Effector CD8-positive, alpha-beta T cell (primary cell): ENCODE measurements around the gene ETS1.
A peak's percentile ranks its signal among the peaks of the same experiment; 100 is the strongest.

Experiments used
- DNase-seq: peaks from one replicate; lab custom pipeline; 2025; lab: John Stamatoyannopoulos, UW

Gene ETS1

DNA sequence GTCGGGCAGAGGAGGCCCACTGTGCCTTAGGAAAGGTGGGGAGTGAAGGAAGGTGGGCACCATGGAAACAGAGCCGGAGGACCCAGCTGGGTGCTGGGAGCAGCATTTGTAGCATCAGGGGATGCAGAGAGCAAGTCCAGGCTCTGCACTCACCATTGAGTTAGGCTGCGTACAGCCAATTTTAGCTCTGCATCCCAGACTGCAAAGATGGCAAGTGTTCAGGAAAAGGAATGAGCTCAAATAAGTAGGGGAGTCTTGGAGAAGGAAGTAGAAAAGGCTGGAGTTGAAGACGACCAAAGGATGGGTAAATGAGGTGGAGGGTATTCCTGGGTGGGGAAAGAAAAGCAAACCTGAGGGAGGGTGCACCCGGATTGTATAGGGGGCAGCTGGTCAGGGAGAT is 31.6 kb upstream of the ETS1 start:
- no peak for DNase-seq

DNA sequence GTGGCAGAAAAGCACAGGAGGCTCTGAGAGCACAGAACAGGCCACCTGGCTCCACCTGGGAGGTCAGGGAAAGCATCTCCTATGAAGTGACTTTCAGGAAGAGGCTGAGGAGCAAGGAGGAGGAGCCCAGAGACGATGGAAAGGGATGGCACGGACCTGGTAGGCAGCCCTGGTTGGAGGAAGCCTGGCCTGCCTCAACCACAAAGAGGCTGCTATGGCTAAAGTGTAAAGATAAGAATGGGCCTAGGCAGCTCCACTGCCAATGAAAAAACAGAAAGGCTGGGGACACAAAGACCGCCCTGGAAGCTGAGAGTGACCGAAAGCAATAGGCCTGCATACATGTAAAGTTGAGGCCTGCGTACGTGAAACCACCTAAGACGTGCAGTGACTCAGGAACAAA is 31.2 kb upstream of the ETS1 start:
- DNase-seq = no peak

DNA sequence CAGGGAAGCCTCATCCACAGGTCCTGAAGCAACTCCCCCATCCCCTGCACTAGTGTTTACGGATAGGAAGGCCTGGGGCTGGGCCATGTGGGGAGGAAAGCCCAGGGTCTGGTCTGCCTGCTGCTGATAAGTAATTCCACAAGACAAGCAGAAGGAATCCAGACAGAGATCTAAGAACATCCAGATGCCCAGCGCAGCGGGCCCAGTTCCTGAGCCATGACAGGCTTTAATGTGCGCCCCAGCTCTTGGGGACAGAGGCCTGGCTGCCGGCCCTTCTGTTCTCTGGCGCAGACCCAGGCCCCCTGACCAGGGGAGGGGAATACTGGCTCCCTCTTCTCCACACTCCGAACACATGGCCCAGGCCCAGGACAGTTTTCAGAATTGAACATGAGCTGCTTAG is 28.8 kb upstream of the ETS1 start:
- DNase-seq = no peak

DNA sequence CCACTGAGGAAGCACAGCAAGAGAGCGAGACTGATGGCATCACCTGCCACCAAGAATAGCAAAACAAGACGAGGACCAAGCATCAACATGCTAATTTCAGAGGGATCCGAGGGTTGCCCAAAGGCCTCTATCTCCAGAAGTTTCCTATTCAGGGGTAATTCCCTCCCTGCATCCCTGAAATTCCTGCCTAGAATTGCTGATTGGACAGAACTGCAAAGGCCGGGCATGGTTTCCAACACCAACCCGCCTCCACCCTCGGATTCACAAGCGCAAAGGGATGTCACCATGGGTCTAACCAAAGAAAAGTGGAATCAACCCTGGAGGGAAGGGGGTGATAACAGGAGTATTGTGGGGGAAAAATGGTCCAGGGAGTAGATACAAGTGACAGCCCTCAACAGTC is 28.3 kb upstream of the ETS1 start:
- DNase-seq = no peak

DNA sequence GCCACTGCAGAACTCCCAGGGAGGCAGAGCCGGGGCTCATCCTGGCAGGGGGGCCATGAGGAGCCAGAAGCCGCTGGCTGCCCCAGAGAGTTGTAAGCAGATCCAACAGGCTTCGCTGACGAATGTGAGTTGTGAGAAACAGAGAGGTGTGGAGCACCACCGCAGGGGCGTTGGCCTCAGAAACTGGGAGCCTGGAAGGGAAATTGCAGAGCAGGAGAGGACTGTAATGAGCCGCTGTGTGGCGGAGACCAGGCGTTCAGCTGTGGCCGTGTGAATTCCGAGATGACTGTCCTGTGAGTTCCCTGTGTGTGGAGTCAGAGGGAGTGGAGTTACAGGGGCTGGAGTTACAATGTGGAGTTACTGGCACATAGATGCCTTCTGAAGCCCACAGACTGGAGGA is 27.7 kb upstream of the ETS1 start:
- DNase-seq = no peak

DNA sequence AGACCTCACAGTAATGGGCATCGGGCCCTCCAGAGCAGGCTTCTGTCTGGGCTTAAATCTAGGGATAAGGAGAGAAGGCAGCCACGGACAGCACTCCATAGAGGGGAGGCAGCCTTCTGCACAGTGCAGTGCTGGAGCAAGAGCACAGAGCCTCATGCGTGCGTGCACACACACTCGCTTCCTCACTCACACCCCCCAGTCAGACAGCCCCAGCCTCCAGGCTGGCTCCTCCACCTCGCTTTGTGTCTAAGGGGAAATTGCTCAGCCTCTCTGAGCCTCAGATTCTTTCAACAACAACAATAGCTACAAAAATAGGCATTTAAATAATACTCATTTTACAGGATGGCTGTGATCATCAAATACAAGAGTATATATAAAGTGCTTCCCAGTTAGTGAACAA is 26.7 kb upstream of the ETS1 start:
- no peak for DNase-seq

DNA sequence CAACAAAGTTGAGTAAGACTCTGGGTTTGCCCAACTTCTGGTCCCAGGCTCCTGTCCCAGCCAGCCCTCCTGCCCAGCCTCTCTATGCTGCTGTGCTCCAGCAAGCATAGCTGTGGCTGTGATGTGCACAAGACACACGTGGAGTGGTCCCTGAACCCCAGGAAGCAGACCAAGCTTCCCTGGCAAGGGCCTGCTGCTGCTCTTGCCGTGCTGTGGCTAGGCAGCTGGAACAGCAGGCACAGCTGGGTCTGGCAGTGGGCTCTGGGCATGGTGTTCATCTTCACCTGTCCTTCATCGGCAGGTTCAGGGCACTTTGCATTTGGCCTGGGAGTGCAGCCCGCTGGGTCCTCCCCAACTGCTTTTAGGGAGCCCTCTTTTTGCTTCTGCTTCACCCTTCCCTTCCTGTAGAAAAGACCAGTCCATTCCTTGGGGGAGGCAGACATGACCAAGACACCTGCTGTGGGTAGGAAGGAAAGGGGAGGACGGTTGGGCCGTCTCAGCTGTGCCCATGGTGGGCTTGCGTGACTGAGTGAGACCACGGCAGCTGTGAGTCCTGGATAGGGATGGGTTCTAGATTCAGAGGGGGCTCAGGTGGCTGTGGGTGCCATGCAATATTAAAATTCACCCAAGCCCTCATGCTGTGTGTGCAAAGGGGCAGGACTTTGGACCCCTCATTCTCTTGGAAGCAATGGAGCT is 26.1 kb upstream of the ETS1 start:
- DNase-seq = no peak

DNA sequence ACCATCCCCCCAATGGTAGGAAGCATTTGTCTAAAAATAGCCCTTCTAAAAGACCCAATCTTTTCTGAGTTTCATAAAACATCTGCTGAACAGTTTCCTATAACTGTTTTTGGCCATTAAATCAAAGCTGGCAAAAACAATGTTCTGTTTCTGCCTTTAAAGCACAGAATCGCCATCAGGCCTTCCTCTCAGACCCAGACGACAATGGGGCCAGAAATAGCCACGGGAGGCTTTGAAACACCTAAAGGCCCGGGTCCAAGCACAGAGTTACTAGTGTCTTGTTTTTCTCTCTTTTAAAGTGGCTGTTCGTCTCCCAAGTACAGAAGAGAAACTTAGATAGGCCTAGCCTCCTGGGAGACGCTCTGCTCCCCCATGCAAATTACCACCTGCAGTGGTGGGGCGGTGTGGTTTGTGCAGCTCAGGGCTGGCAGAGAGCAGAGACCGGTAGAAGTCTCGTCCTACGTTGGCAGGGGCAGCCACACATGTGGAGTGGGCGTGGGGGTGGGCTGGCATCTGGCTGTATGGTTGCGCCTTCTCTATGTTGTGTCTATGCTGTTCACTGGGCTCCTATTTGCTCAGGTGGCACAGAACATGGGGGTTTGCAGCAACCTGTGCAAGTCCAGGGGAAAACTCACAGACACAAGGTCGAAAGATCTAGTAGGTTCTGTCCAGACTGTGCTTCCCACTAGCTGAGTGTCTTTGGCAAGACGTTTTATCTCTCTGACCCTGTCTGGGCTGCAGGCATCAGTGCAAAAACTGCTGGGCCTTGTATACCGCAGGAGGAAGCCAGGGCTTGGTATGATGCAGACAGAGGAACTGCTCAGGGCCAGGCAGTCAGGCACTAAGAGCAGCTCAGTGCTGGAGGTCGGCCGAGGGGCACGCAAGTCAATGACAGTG is 23.6 kb upstream of the ETS1 start:
- DNase-seq = peak; percentile 35

DNA sequence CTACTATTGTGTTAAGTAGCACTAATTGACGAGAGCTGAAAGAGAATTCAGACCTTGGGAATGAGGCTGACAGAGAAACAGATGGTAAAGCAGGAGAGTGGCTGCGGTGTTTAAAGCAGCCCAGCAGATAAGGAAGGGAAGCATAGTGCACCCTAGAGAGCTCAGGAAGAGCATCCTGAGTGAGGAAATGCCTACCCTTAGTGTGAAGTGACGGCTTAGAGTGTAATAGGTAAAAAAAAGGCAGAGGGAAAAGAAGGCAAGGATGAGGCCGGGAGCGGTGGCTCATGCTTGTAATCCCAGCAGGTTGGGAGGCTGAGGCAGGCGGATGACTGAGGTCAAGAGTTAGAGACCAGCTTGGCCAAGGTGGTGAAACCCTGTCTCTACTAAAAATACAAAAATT is 22.4 kb upstream of the ETS1 start:
- DNase-seq = no peak

DNA sequence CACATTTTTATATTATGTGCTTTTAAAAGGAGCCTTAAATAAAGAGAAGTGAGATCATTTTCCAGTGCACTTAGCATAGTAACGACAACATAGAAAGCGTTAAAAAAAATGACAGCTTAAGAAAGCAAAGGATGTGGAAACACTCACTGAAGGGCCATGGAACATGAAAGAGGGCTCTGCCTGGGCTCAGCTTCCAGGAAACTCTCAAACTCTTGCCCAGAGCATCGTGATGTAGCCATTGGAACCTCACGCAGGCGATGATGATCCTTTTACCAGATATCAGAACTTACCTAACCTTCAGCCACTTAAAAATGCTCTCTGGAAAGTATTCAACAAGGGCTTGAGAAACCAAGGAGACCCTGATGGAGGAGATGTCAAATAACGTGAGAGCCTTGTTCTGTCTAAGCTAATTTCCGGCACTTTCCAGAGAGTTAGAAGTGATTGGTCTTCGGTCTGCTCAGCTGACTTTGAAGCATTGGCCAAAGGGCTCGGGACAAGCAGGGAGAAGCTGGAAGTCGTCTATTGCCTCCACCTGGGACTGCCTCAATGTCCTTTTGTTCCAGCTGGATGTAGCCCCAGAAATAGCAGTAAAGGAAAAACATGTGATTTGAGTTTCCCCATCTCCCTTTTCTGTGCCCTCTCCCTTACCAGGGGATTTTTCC is 21.5 kb upstream of the ETS1 start:
- no peak for DNase-seq

DNA sequence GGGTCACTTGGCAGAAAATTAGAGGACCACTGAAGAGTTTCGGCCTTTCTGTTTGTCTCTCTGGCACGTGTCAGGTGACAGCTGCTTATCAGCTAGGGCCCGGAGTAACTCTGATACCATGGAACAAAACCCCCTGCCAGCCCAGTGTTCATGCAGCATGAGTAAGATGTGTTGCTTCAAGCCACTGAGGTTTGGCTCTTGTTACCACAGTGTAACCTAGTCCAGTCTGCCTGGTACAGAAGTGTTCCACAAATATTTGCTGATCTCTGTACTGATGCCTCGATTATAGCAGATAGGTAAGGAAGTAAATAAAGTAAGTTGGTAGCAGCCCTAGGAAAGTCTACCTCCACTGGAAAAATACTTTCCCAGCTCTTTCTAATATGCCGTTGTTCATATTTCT is 20.5 kb upstream of the ETS1 start:
- no peak for DNase-seq

DNA sequence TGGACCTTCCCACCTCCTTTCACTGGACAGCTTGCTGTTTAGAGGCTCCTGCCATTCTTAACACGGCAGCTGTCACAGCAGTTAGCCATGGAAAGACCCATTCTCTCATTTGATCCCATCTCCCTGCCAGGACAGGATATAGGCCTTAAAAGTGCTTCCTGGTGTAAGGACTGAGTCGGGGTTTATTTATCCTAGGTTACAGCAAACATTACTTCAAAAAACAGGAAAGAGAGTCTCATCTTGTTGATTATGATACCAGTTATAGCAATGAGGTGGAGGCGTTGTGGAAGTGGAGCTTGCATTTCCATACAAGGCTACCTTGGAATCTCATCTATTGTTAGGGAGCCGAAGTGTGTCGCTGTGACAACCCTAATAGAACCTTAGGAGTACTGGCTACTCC is 17.4 kb upstream of the ETS1 start:
- DNase-seq = no peak

DNA sequence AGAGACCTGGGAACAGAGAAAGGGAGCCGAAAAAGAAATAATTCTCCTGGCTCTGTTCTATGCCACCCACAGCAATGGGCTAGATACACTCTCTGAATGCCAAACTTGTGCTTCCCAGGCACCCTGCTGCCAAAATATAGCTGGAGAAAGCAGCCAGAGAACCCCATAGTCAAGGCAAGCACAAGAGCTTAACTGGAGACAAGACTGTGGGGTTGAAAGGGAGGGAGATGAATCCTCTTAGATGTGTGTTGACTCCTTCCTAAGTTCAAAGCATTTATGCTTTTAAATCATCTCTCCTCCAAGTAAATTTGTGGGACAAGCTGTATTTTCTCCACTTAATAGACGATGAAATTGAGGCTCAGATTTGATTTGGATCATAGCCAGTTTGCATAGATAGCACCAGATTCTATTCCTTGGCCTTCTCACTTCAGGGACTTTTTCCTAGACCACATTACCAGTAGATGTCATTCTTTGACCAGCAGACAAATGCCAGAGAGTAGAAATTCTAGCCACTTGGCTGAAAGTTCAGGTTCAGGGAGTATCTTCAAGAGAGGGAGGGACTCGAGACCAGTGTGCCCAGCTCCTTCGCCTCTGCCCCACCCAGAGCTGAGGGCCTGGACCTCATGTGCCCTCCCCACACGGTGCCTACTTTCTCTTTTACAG is 16.5 kb upstream of the ETS1 start:
- no peak for DNase-seq

DNA sequence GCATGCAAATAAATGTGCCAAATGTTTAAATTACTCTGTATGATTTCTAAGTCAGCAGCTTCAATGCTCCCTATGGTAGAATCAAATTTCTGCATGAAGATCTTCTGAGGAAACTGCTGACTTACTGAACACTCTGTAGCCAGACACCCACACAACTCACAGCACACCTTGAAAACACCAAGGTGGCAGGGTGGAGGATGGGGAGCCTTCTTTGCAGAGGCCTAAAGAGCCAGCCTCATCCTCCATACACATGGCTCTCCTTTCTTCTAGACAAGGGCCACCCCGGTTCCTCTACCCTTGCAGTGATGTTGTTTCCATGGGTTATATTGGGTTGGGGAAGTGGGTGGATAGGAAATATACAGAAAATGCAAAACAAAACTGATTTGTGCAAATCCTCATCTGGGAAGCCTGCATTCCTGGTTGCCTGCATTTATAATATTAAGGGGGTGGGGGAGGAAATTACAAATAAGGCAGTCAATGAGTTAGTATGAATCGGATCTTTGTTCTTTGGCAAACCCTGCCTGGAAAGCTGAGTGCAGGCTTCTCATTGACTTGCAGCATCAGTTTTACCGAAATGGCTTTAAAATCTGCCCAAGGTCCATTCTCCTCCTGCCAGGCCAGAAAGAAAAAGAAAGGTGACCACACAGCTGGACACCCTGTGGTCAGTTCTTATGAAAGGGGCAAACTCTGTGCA is 15.8 kb upstream of the ETS1 start:
- no peak for DNase-seq

DNA sequence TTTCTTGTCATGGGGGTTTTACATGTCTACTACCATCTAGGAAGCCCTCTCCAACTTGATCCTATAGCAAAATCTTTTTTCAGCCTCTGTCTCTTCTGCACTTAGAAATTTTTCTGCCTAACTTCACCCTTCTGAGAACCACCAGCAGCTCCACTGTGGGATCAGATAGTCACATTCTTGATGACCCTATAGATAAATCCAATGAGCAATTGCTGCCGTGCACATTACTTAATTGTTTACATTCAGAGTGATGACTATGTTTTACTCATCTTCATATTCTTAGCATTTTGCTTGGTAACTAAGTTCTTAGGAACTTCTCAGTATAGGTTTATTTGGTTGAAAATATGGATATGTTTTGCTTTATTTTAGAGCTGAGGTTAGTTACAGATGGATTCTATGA is 12.4 kb upstream of the ETS1 start:
- DNase-seq = no peak

DNA sequence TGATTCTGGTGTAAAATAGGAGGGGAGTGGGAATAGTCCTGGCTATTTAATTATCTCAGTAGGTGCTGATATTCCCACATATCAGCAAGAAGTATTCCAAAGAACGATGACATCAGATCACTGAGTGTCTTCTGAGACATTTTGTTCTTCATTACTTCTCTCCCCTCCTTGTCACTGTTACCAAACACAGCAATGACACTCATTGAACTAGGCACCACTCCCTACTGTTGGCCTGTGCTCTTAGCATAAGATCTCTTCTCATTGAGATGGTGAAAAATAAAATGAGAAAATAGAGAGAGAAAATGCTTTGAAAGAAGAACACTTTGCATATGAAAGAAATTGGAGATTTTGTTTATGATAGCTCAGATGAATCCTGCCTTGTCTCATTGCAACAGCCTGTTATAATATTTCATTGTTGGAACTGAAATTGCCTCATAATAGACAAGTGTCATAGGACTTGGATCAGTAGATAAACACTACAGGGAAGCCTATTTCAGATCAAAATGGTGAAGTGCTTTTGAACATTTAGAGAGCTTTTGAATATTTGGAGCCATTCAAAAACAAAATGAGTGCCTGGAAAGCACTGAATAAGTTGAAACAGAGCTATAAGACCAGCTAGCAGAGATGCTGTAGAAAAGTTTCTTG is 11.3 kb upstream of the ETS1 start:
- DNase-seq = no peak

DNA sequence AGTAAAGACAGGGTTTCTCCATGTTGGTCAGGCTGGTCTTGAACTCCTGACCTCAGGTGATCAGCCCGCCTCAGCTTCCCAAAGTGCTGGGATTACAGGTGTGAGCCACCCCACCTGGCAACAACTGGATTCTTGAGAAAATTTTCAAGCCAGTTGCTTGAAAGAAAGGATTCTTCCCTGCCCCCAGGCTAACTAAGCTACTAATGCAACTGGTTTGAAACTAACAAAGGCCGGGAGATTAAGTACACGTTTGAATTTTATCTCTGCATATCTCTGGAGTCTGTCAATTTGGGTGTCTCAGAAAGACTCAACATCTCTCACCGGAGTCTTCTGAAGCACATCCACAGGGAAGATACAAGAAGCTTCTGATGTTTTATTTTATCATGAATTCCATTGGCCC is 10.7 kb upstream of the ETS1 start:
- no peak for DNase-seq

DNA sequence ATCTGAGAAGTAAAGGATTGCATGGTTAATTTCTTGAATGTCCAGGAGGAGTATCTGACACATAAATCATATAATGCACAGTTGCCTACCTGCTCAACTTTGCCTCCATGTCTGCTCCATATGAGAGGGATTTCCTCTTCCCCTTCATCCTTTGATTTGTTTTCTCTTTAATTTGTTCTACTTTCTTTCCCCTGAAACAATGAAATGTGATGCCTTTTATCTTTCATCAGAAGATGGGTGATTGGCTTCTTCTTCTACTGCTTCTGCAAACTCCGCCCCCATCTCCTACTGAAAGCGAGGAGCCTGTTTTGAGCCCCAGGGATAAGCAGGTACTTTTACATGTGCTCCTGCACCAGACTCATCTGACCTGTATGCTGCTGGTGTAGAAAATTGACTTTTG is 9.9 kb upstream of the ETS1 start:
- no peak for DNase-seq

DNA sequence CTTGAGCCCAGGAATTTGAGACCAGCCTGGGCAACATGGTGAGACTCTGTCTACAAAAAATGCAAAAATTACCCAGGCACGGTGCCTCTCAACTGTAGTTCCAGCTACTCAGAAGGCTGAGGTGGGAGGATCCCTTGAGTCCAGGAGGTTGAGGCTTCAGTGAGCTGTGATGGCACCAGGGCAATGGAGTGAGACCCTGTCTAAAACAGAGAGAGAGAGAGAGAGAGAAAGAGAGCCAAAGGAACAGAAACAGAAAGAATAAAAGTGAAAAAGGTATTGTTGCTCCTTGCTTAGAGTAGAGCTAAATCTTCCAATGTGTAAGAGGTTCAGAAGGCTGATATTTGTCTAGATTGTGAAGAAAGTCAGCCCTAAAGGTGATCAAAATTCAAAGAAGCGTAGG is 8.9 kb upstream of the ETS1 start:
- DNase-seq = no peak

DNA sequence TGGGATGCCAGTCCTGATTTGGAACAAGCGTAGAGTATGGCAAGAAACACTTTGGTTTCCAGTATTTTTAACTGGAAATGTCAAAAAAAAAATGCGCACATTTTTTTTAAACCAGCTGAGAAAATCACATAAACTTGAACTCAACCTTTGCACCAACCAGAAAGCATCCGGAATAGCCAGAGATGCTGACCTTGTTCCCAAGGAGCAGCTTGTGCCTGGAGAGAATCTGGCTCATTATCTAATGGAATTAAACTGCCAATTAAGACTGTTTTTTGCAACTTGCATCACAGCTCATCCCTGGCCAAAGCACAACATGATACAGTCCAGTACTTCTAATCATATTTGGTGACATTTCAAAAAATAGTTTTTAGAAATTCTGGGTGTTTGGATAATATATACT is 8.4 kb upstream of the ETS1 start:
- no peak for DNase-seq

DNA sequence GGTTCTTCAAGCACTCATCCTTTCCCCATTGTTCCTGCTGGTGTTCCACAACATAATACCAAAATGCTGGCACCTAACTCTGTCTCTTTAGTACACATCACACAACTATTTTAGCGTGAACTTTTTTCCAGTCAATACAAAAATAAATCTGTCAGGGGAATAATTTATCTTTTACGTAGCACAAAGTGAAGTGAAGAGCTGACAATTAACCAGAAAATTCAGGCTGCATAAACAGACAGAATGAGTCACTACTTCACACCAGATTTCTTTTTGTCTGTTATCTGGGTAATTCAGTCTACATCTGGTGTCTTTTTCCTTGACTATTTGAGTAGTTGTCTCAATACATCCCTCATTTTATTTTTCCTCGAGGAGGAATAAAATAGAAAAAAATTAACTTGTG is 7.9 kb upstream of the ETS1 start:
- no peak for DNase-seq
